Progenitor cell of endocrine pancreas (in vitro differentiated cells): Measurements from ENCODE around the gene LORICRIN. TPM values are rescaled to one million over a fixed set of nuclear protein-coding genes. Genes with fewer than 3 reads are reported as not detected.

ENCODE experiments used
- DNase-seq: peaks from one replicate; pipeline ENCODE4 v3.0.0; 2021; ENCODE audit warnings: low spot score; ENCODE audit not compliant: unreplicated experiment
- H3K27ac Mint-ChIP-seq: 2 replicates; pipeline ENCODE4 v1.8.0; 2021; ENCODE audit warnings: mild to moderate bottlenecking, moderate library complexity, mixed read lengths
- H3K27me3 Mint-ChIP-seq: 2 replicates; pipeline ENCODE4 v1.8.0; 2021; ENCODE audit warnings: mixed read lengths
- H3K36me3 Mint-ChIP-seq: 2 replicates; pipeline ENCODE4 v1.8.0; 2022; ENCODE audit warnings: mixed read lengths; ENCODE audit not compliant: insufficient read depth
- H3K4me1 Mint-ChIP-seq: 2 replicates; pipeline ENCODE4 v1.8.0; 2021; ENCODE audit warnings: low read depth, mixed read lengths
- H3K4me3 Mint-ChIP-seq: 2 replicates; pipeline ENCODE4 v1.8.0; 2021; ENCODE audit warnings: low read depth, mild to moderate bottlenecking, moderate library complexity, mixed read lengths
- H3K9me3 Mint-ChIP-seq: 2 replicates; pipeline ENCODE4 v1.8.0; 2021; ENCODE audit warnings: low read depth, mixed read lengths
- total RNA-seq: library from RNA; stranded (reverse); gene quantifications from 2 replicates; pipeline ENCODE4 v1.2.1, GENCODE V29; 2021
- TF ChIP-seq, protein P1 (sequence below): fragments of 200-600 bp; sonication (generic); IDR thresholded peaks from one replicate; pipeline ENCODE4 v1.5.0; 2021; ENCODE audit warnings: antibody characterized with exemption, mild to moderate bottlenecking; ENCODE audit not compliant: unreplicated experiment

LORICRIN gene
- total RNA-seq, 1 donor from 2014 or later: not detected

GRCh38 chr1:153262462-153263157, 3.1 kb downstream of the LORICRIN start:
- H3K36me3 Mint-ChIP-seq: no peaks in the 10 kb centered on the region
- TF ChIP-seq, protein P1, sequence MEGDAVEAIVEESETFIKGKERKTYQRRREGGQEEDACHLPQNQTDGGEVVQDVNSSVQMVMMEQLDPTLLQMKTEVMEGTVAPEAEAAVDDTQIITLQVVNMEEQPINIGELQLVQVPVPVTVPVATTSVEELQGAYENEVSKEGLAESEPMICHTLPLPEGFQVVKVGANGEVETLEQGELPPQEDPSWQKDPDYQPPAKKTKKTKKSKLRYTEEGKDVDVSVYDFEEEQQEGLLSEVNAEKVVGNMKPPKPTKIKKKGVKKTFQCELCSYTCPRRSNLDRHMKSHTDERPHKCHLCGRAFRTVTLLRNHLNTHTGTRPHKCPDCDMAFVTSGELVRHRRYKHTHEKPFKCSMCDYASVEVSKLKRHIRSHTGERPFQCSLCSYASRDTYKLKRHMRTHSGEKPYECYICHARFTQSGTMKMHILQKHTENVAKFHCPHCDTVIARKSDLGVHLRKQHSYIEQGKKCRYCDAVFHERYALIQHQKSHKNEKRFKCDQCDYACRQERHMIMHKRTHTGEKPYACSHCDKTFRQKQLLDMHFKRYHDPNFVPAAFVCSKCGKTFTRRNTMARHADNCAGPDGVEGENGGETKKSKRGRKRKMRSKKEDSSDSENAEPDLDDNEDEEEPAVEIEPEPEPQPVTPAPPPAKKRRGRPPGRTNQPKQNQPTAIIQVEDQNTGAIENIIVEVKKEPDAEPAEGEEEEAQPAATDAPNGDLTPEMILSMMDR: no peak
- H3K27me3 Mint-ChIP-seq: peaks cover 83% of the 10 kb centered on the region
- DNase-seq: no peak
- H3K27ac Mint-ChIP-seq: no peak overlapping the region
- H3K4me3 Mint-ChIP-seq: peak overlapping the region; percentile 67
- no peaks in the 10 kb centered on the region for H3K9me3 Mint-ChIP-seq
- H3K4me1 Mint-ChIP-seq: peaks cover 4% of the 10 kb centered on the region

DNA sequence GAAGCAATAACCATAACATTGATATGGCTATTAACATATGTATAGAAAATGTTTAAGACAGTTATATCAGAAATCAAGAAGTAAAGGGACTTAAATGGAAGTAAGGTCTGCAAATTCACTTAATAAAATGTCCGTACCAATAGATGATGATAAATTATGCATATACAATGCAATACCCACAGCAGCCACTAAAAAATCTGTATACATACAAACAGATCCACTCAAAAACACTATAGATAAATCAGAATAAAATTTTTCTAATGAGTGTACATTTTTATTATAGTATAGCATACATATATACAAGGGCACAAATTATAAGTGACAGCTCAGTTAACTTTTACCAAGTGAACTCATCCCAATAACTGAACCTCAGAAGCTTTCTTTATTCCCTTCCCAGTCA, 6.0 kb downstream of the LORICRIN start:
- Mint-ChIP-seq H3K27me3 (peaks cover 71% of the 10 kb centered on the region), H3K4me1 (peaks cover 4% of the 10 kb centered on the region), H3K36me3 (no peaks in the 10 kb centered on the region), H3K27ac (no peak overlapping the region), H3K9me3 (no peaks in the 10 kb centered on the region), H3K4me3 (no peak overlapping the region)
- TF ChIP-seq, protein P1: peak; percentile 14
- no peak for DNase-seq

- Mint-ChIP-seq H3K36me3 (no peaks in the 10 kb centered on the region), H3K27ac (no peak overlapping the region), H3K4me1 (no peaks in the 10 kb centered on the region), H3K4me3 (no peak overlapping the region), H3K9me3 (no peaks in the 10 kb centered on the region), H3K27me3 (peaks cover 21% of the 10 kb centered on the region)
- TF ChIP-seq, protein P1: no peak
- no peak for DNase-seq
Observed at GRCh38 chr1:153271711-153272110, 12.2 kb downstream of the LORICRIN start.

- H3K4me3 Mint-ChIP-seq: no peak overlapping the region
- H3K27ac Mint-ChIP-seq: no peak overlapping the region
- no peaks in the 10 kb centered on the region for H3K4me1 Mint-ChIP-seq
- no peaks in the 10 kb centered on the region for H3K36me3 Mint-ChIP-seq
- no peak for DNase-seq
- no peaks in the 10 kb centered on the region for H3K9me3 Mint-ChIP-seq
- TF ChIP-seq, protein P1: no peak
- H3K27me3 Mint-ChIP-seq: peaks cover 19% of the 10 kb centered on the region
Observed at GRCh38 chr1:153272186-153272585, 12.7 kb downstream of the LORICRIN start.

- Mint-ChIP-seq H3K27ac (no peak overlapping the region), H3K4me3 (no peak overlapping the region), H3K27me3 (peaks cover 31% of the 10 kb centered on the region), H3K9me3 (no peaks in the 10 kb centered on the region), H3K36me3 (no peaks in the 10 kb centered on the region), H3K4me1 (no peaks in the 10 kb centered on the region)
- no peak for DNase-seq
- TF ChIP-seq, protein P1: peak; percentile 68
Observed at GRCh38 chr1:153277852-153278251, 18.4 kb downstream of the LORICRIN start.
